OCI-LY7 (cell line): ENCODE measurements around the gene FANCC.

Experiments used
- CTCF ChIP-seq: fragments of 200-600 bp; sonication (generic); conservative IDR thresholded peaks from 2 replicates; pipeline ENCODE4 v1.5.1; 2014; ENCODE audit warnings: mild to moderate bottlenecking, antibody characterized with exemption, low read length, moderate library complexity, mixed read lengths
- EZH2phosphoT487 ChIP-seq: fragments of 200-600 bp; sonication (generic); IDR thresholded peaks from 2 replicates; pipeline ENCODE4 v1.6.1; 2018; ENCODE audit warnings: low read depth, borderline replicate concordance, mild to moderate bottlenecking, mixed run types, antibody characterized with exemption, low read length, moderate library complexity, mixed read lengths

GRCh38 chr9:95333426-95333825, 15.9 kb upstream of the FANCC start:
- no peak for TF ChIP-seq CTCF
- no peak for TF ChIP-seq EZH2phosphoT487
